GM23248 (cell line): ENCODE results near the gene TRIB2. TPM values are rescaled to one million over a fixed set of nuclear protein-coding genes. Genes with fewer than 3 reads are reported as not detected.

Experiments
- DNase-seq: peaks from one replicate; pipeline ENCODE4 v3.0.0-alpha.2; 2015
- H2AFZ ChIP-seq: fragments of 200-600 bp; sonication (generic); 2 replicates; pipeline ENCODE4 v1.6.1; 2016; ENCODE audit warnings: antibody characterized with exemption
- H3F3A ChIP-seq: fragments of 200-600 bp; sonication (generic); 2 replicates; pipeline ENCODE4 v1.6.1; 2016; ENCODE audit warnings: mild to moderate bottlenecking, antibody characterized with exemption, mixed run types; ENCODE audit not compliant: insufficient read depth
- H3K27ac ChIP-seq: fragments of 200-600 bp; sonication (generic); 2 replicates; pipeline ENCODE4 v1.5.1; 2016; ENCODE audit warnings: mild to moderate bottlenecking
- H3K27me3 ChIP-seq: fragments of 200-600 bp; sonication (generic); replicated peaks from 2 replicates; pipeline ENCODE4 v1.6.1; 2016; ENCODE audit warnings: mild to moderate bottlenecking; ENCODE audit not compliant: insufficient read depth
- H3K36me3 ChIP-seq: fragments of 200-600 bp; sonication (generic); 2 replicates; pipeline ENCODE4 v1.6.1; 2016; ENCODE audit warnings: low read depth, mild to moderate bottlenecking
- H3K4me1 ChIP-seq: fragments of 200-600 bp; sonication (generic); 2 replicates; pipeline ENCODE4 v1.6.1; 2016; ENCODE audit warnings: mild to moderate bottlenecking; ENCODE audit not compliant: insufficient read depth
- H3K4me2 ChIP-seq: fragments of 200-600 bp; sonication (generic); one replicate; pipeline ENCODE4 v1.6.1; 2016; ENCODE audit warnings: mild to moderate bottlenecking; ENCODE audit not compliant: unreplicated experiment
- H3K4me3 ChIP-seq: fragments of 200-600 bp; sonication (generic); 2 replicates; pipeline ENCODE4 v1.5.1; 2016; ENCODE audit warnings: mild to moderate bottlenecking
- H3K79me2 ChIP-seq: fragments of 200-600 bp; sonication (generic); 2 replicates; pipeline ENCODE4 v1.6.1; 2016; ENCODE audit warnings: mild to moderate bottlenecking; ENCODE audit not compliant: insufficient read depth
- H3K9ac ChIP-seq: fragments of 200-600 bp; sonication (generic); 2 replicates; pipeline ENCODE4 v1.6.1; 2016; ENCODE audit warnings: mild to moderate bottlenecking
- H3K9me2 ChIP-seq: fragments of 200-600 bp; sonication (generic); 2 replicates; pipeline ENCODE4 v1.6.1; 2016; ENCODE audit warnings: mixed run types, mild to moderate bottlenecking, moderate library complexity; ENCODE audit not compliant: insufficient read depth
- H3K9me3 ChIP-seq: fragments of 200-600 bp; sonication (generic); one replicate; pipeline ENCODE4 v1.6.1; 2017; ENCODE audit warnings: low read depth
- H4K20me1 ChIP-seq: fragments of 200-600 bp; sonication (generic); 2 replicates; pipeline ENCODE4 v1.6.0; 2016; ENCODE audit not compliant: insufficient read depth
- EZH2 ChIP-seq: fragments of 200-600 bp; sonication (generic); IDR thresholded peaks from 2 replicates; pipeline ENCODE4 v1.6.1; 2018; ENCODE audit warnings: antibody characterized with exemption, mild to moderate bottlenecking; ENCODE audit not compliant: insufficient read depth, poor library complexity, severe bottlenecking
- EZH2phosphoT487 ChIP-seq: fragments of 200-600 bp; sonication (generic); IDR thresholded peaks from 2 replicates; pipeline ENCODE4 v1.6.1; 2018; ENCODE audit warnings: antibody characterized with exemption, moderate library complexity, mild to moderate bottlenecking, low read depth; ENCODE audit not compliant: insufficient read depth
- WGBS, 2 experiments: methylation state at CpG; one replicate each; pipeline ENCODE4 v1.1.6; 2015 to 2017; ENCODE audit warnings: low lambda C conversion rate in 2 of 2, low coverage in 1 of 2; ENCODE audit errors: missing lambda C conversion rate in 2 of 2; 5-methylcytosine and 5-hydroxymethylcytosine counted together
- in situ Hi-C: fragments of 300-500 bp; cut with MboI; formaldehyde crosslinking; loops from 2 replicates; pipeline ENCODE4 v1.15.0; 2020
- polyA plus RNA-seq: library from polyadenylated mRNA; unstranded; fragments of >200 nt; fragmentation: Nextera tagmentation; extraction: Ambion mirVana; gene quantifications from 2 replicates; pipeline ENCODE4 v1.2.1, GENCODE V29; 2016
- total RNA-seq: library from RNA; depleted of rRNA; stranded (reverse); fragments of >200 nt; shearing (Covaris generic); gene quantifications from 2 replicates; pipeline ENCODE4 v1.2.3, GENCODE V29; 2014

TRIB2 gene
- total and polyA plus RNA-seq, 2 experiments from 2014 or later: 31.5 to 46.9 TPM

GRCh38 chr2:12761104-12761503, 44.4 kb downstream of the TRIB2 start:
- peaks cover 61% of the 10 kb centered on the region for H3F3A ChIP-seq
- no peaks in the 10 kb centered on the region for H3K9me3 ChIP-seq
- WGBS, 2 experiments: 65 to 69% methylated on average over 6 of the region's 6 CpGs
- H3K4me3 ChIP-seq: no peak overlapping the region
- H3K27ac ChIP-seq: no peak overlapping the region
- H3K27me3 ChIP-seq: no peaks in the 10 kb centered on the region
- H3K36me3 ChIP-seq: no peaks in the 10 kb centered on the region
- H2AFZ ChIP-seq: no peak overlapping the region
- no peaks in the 10 kb centered on the region for H3K79me2 ChIP-seq
- TF ChIP-seq EZH2 (no peak), EZH2phosphoT487 (no peak)
- no peak for DNase-seq
- H3K4me1 ChIP-seq: peaks cover 72% of the 10 kb centered on the region
- no peaks in the 10 kb centered on the region for H4K20me1 ChIP-seq
- no peak overlapping the region for H3K9ac ChIP-seq
- H3K4me2 ChIP-seq: no peak overlapping the region
- H3K9me2 ChIP-seq: no peaks in the 10 kb centered on the region
- in situ Hi-C loops: no loop called here

GRCh38 chr2:12762337-12762736, 45.6 kb downstream of the TRIB2 start:
- H3K27ac ChIP-seq: peak overlapping the region; percentile 48; the same call in 1 of the 2 replicates
- peak overlapping the region; percentile 58 for H3K4me2 ChIP-seq
- DNase-seq: no peak
- H3F3A ChIP-seq: peaks cover 68% of the 10 kb centered on the region
- no peaks in the 10 kb centered on the region for H3K9me3 ChIP-seq
- no peaks in the 10 kb centered on the region for H3K36me3 ChIP-seq
- peaks cover 80% of the 10 kb centered on the region for H3K4me1 ChIP-seq
- H3K27me3 ChIP-seq: no peaks in the 10 kb centered on the region
- TF ChIP-seq EZH2phosphoT487 (no peak), EZH2 (no peak)
- H3K79me2 ChIP-seq: no peaks in the 10 kb centered on the region
- in situ Hi-C loops: no loop called here
- no peak overlapping the region for H3K4me3 ChIP-seq
- H3K9ac ChIP-seq: no peak overlapping the region
- H2AFZ ChIP-seq: 0 out of 2 replicates have a peak overlapping the region, but pooled peaks have one; percentile 57
- no peaks in the 10 kb centered on the region for H3K9me2 ChIP-seq
- WGBS, 2 experiments: 81 to 84% methylated on average over 2 of the region's 2 CpGs
- no peaks in the 10 kb centered on the region for H4K20me1 ChIP-seq

GRCh38 chr2:12762976-12763375, 46.2 kb downstream of the TRIB2 start:
- Histone ChIP-seq H3K27ac (peak overlapping the region; percentile 48), H4K20me1 (no peaks in the 10 kb centered on the region), H3K4me3 (no peak overlapping the region), H3K79me2 (no peaks in the 10 kb centered on the region), H3K9ac (no peak overlapping the region), H3K36me3 (no peaks in the 10 kb centered on the region), H3K9me2 (no peaks in the 10 kb centered on the region), H3K4me2 (peak overlapping the region; percentile 58), H3K9me3 (no peaks in the 10 kb centered on the region), H3K27me3 (no peaks in the 10 kb centered on the region), H3K4me1 (peaks cover 87% of the 10 kb centered on the region), H2AFZ (peak overlapping the region; percentile 57), H3F3A (peaks cover 74% of the 10 kb centered on the region)
- TF ChIP-seq EZH2 (no peak), EZH2phosphoT487 (no peak)
- WGBS, 2 experiments: 7 to 9% methylated on average over 4 of the region's 4 CpGs
- peak; percentile 69 for DNase-seq
- in situ Hi-C loops: no loop called here

- Histone ChIP-seq H3K9me3 (no peaks in the 10 kb centered on the region), H3K9me2 (no peaks in the 10 kb centered on the region), H4K20me1 (no peaks in the 10 kb centered on the region), H3F3A (peaks cover 79% of the 10 kb centered on the region), H3K79me2 (no peaks in the 10 kb centered on the region), H3K4me2 (peak overlapping the region; percentile 58), H3K4me1 (peaks cover 92% of the 10 kb centered on the region), H2AFZ (peak overlapping the region; percentile 57), H3K4me3 (no peak overlapping the region), H3K36me3 (no peaks in the 10 kb centered on the region), H3K27me3 (no peaks in the 10 kb centered on the region), H3K27ac (peak overlapping the region; percentile 48), H3K9ac (no peak overlapping the region)
- TF ChIP-seq EZH2phosphoT487: no peak
- in situ Hi-C loops: no loop called here
- 28 to 35% methylated on average over 4 of the region's 4 CpGs for WGBS, 2 experiments
- peak; percentile 6 for DNase-seq
Observed at GRCh38 chr2:12763486-12763885, 46.8 kb downstream of the TRIB2 start.
